Caco-2 (cell line): ENCODE data around the gene NAV3. TPM values are rescaled to one million over a fixed set of nuclear protein-coding genes. Genes with fewer than 3 reads are reported as not detected.

Source experiments
- BruUV-seq: library from RNA; stranded (reverse); fragments of 400-500 nt; replicated peaks from 2 replicates; lab custom pipeline; 2021; lab: Mats Ljungman, UMichigan
- CTCF ChIA-PET: fragments of 300-600 bp; sonication (Branson Sonifier 250); formaldehyde crosslinking; loops from one replicate; lab custom pipeline; 2022; ENCODE audit warnings: antibody characterized with exemption; lab: Charles Lee
- POLR2A ChIA-PET: fragments of 300-600 bp; sonication (Branson Sonifier 250); formaldehyde crosslinking; loops from one replicate; lab custom pipeline; 2022; ENCODE audit warnings: antibody characterized with exemption; lab: Charles Lee
- DNase-seq, 2 experiments: peaks; one replicate each; pipeline versions ENCODE4 v3.0.0 to v3.0.0-alpha.2; 2020 to 2022
- H3K27me3 ChIP-seq: replicated peaks from 2 replicates; pipeline ENCODE4 v1.6.0; 2011; ENCODE audit warnings: low read length; ENCODE audit not compliant: control insufficient read depth, insufficient read depth
- H3K36me3 ChIP-seq: 2 replicates; pipeline ENCODE4 v1.5.1; 2011; ENCODE audit warnings: low read length; ENCODE audit not compliant: control insufficient read depth, insufficient read depth
- H3K4me1 ChIP-seq: fragments of 250-450 bp; sonication (Bioruptor Pico); 2 replicates; pipeline ENCODE4 v1.5.1; 2020; ENCODE audit warnings: mild to moderate bottlenecking
- H3K4me3 ChIP-seq: 2 replicates; pipeline ENCODE4 v1.5.1; 2011; ENCODE audit warnings: low read depth, mild to moderate bottlenecking, control low read depth, low read length
- H3K9me3 ChIP-seq: fragments of 250-450 bp; sonication (Bioruptor Pico); 2 replicates; pipeline ENCODE4 v1.5.1; 2020; ENCODE audit warnings: mild to moderate bottlenecking, moderate library complexity
- H3K27ac Mint-ChIP-seq: one replicate; pipeline ENCODE4 v1.8.0; 2022; ENCODE audit warnings: mixed read lengths; ENCODE audit not compliant: unreplicated experiment
- H3K27me3 Mint-ChIP-seq: one replicate; pipeline ENCODE4 v1.8.0; 2022; ENCODE audit warnings: mixed read lengths; ENCODE audit not compliant: insufficient read depth, unreplicated experiment
- H3K36me3 Mint-ChIP-seq: one replicate; pipeline ENCODE4 v1.8.0; 2022; ENCODE audit warnings: mild to moderate bottlenecking, mixed read lengths; ENCODE audit not compliant: insufficient read depth, unreplicated experiment
- H3K4me1 Mint-ChIP-seq: one replicate; pipeline ENCODE4 v1.8.0; 2022; ENCODE audit warnings: low read depth, mixed read lengths; ENCODE audit not compliant: unreplicated experiment
- H3K4me3 Mint-ChIP-seq: one replicate; pipeline ENCODE4 v1.8.0; 2022; ENCODE audit warnings: mild to moderate bottlenecking, moderate library complexity, mixed read lengths; ENCODE audit not compliant: unreplicated experiment
- H3K9me3 Mint-ChIP-seq: one replicate; pipeline ENCODE4 v1.8.0; 2022; ENCODE audit warnings: mixed read lengths; ENCODE audit not compliant: unreplicated experiment
- CTCF ChIP-seq, 2 experiments: fragments of 200-600 bp in 1 of 2; IDR thresholded peaks; 1 replicate in 1 of 2; 2 replicates in 1 of 2; pipeline versions ENCODE4 v1.5.1 to v1.8.0; 2011 to 2022; ENCODE audit warnings: antibody characterized with exemption in 1 of 2, control low read depth in 1 of 2, inconsistent platforms in 1 of 2, low read depth in 1 of 2, low read length in 1 of 2, mild to moderate bottlenecking in 1 of 2, moderate library complexity in 1 of 2; ENCODE audit not compliant: insufficient read depth in 1 of 2, severe bottlenecking in 1 of 2, unreplicated experiment in 1 of 2
- intact Hi-C: fragments of 100-400 bp; cut with micrococcal nuclease; formaldehyde crosslinking; loops from one replicate; pipeline ENCODE4 v1.10.0; 2022; ENCODE audit not compliant: unreplicated experiment
- total RNA-seq: library from RNA; stranded (reverse); gene quantifications from 2 replicates; pipeline ENCODE4 v1.2.3, GENCODE V29; 2022

The NAV3 gene
- total RNA-seq, 1 experiment from 2014 or later = 0.45 TPM

GRCh38 chr12:77992760-77993159 lies 162.1 kb downstream of the NAV3 start:
- no peak overlapping the region for H3K27ac Mint-ChIP-seq
- ChIA-PET CTCF (no interaction called here), POLR2A (no interaction called here)
- Histone ChIP-seq H3K4me3 (no peak overlapping the region), H3K27me3 (no peaks in the 10 kb centered on the region), H3K9me3 (no peaks in the 10 kb centered on the region), H3K36me3 (no peaks in the 10 kb centered on the region), H3K4me1 (no peaks in the 10 kb centered on the region)
- DNase-seq = no peak
- TF ChIP-seq CTCF (IDR thresholded peaks at IDR 0.05; ENCODE audit: insufficient read depth in 1 of 2, low read depth in 1 of 2, low read length in 1 of 2, severe bottlenecking in 1 of 2, unreplicated experiment in 1 of 2) = no peak
- H3K4me3 Mint-ChIP-seq = no peak overlapping the region
- intact Hi-C loops = no loop called here
- H3K9me3 Mint-ChIP-seq = no peaks in the 10 kb centered on the region
- BruUV-seq = no TSS peak
- H3K27me3 Mint-ChIP-seq = no peaks in the 10 kb centered on the region
- H3K36me3 Mint-ChIP-seq = no peaks in the 10 kb centered on the region
- no peaks in the 10 kb centered on the region for H3K4me1 Mint-ChIP-seq

- no peak for DNase-seq
- no peaks in the 10 kb centered on the region for H3K36me3 Mint-ChIP-seq
- intact Hi-C loops = no loop called here
- ChIA-PET POLR2A (no interaction called here), CTCF (no interaction called here)
- H3K4me1 ChIP-seq = no peaks in the 10 kb centered on the region
- no peaks in the 10 kb centered on the region for H3K9me3 Mint-ChIP-seq
- no peak overlapping the region for H3K27ac Mint-ChIP-seq
- no peaks in the 10 kb centered on the region for H3K9me3 ChIP-seq
- no peak overlapping the region for H3K4me3 ChIP-seq
- no TSS peak for BruUV-seq
- no peak for TF ChIP-seq CTCF (IDR thresholded peaks at IDR 0.05; ENCODE audit: insufficient read depth in 1 of 2, low read depth in 1 of 2, low read length in 1 of 2, severe bottlenecking in 1 of 2, unreplicated experiment in 1 of 2)
- no peak overlapping the region for H3K4me3 Mint-ChIP-seq
- no peaks in the 10 kb centered on the region for H3K27me3 Mint-ChIP-seq
- no peaks in the 10 kb centered on the region for H3K36me3 ChIP-seq
- no peaks in the 10 kb centered on the region for H3K27me3 ChIP-seq
- H3K4me1 Mint-ChIP-seq = no peaks in the 10 kb centered on the region
Observed at GRCh38 chr12:77993658-77994057, 163.0 kb downstream of the NAV3 start.

- no peak overlapping the region for H3K4me3 ChIP-seq
- ChIA-PET POLR2A (no interaction called here), CTCF (no interaction called here)
- TF ChIP-seq CTCF (IDR thresholded peaks at IDR 0.05; ENCODE audit: insufficient read depth in 1 of 2, low read depth in 1 of 2, low read length in 1 of 2, severe bottlenecking in 1 of 2, unreplicated experiment in 1 of 2) = no peak
- no peak overlapping the region for H3K27ac Mint-ChIP-seq
- H3K9me3 ChIP-seq = no peaks in the 10 kb centered on the region
- H3K4me3 Mint-ChIP-seq = no peak overlapping the region
- intact Hi-C loops = no loop called here
- BruUV-seq = no TSS peak
- H3K36me3 ChIP-seq = no peaks in the 10 kb centered on the region
- H3K27me3 Mint-ChIP-seq = no peaks in the 10 kb centered on the region
- no peaks in the 10 kb centered on the region for H3K9me3 Mint-ChIP-seq
- no peaks in the 10 kb centered on the region for H3K36me3 Mint-ChIP-seq
- no peak for DNase-seq
- H3K4me1 ChIP-seq = no peaks in the 10 kb centered on the region
- H3K4me1 Mint-ChIP-seq = no peaks in the 10 kb centered on the region
- no peaks in the 10 kb centered on the region for H3K27me3 ChIP-seq
Observed at GRCh38 chr12:77995436-77996167, 164.9 kb downstream of the NAV3 start.
